Right lobe of liver (tissue), 6 donors: ENCODE data around the gene C1R. TPM values are rescaled to one million over a fixed set of nuclear protein-coding genes. Genes with fewer than 3 reads are reported as not detected.

Source experiments
- ATAC-seq, 4 donors: fragments of 200-7000 bp; cut with Tn5 transposase; one replicate each; pipeline ENCODE4 v1.9.1; 2020; ENCODE audit warnings: mild to moderate bottlenecking in 4 of 4, moderate library complexity in 4 of 4
- DNase-seq, 3 donors: peaks; one replicate each; pipeline ENCODE4 v3.0.0-alpha.2; 2020
- H3K27ac ChIP-seq, 3 donors: fragments of 200-600 bp; one replicate each; pipeline ENCODE4 v1.8.0; 2022
- H3K27me3 ChIP-seq, 2 donors: fragments of 200-600 bp; one replicate each; pipeline ENCODE4 v1.8.0; 2022
- H3K36me3 ChIP-seq, 4 donors: fragments of 200-600 bp; sonication (generic) in 1 of 4; one replicate each; pipeline versions ENCODE4 v1.5.1 to v1.8.0; 2017 to 2022; ENCODE audit warnings: control low read depth in 1 of 4
- H3K4me1 ChIP-seq, 4 donors: fragments of 200-600 bp; sonication (generic) in 1 of 4; one replicate each; pipeline versions ENCODE4 v1.5.1 to v1.8.0; 2017 to 2022; ENCODE audit warnings: control low read depth in 1 of 4
- H3K4me3 ChIP-seq, 3 donors: fragments of 200-600 bp; one replicate each; pipeline ENCODE4 v1.8.0; 2022
- H3K9me3 ChIP-seq, 4 donors: fragments of 200-600 bp; sonication (generic) in 1 of 4; one replicate each; pipeline versions ENCODE4 v1.5.1 to v1.8.0; 2017 to 2022; ENCODE audit warnings: control low read depth in 1 of 4
- POLR2A ChIP-seq: fragments of 450-650 bp; IDR thresholded peaks from one replicate; pipeline ENCODE4 v1.6.1; 2017; ENCODE audit warnings: antibody characterized with exemption, mild to moderate bottlenecking
- WGBS: methylation state at CpG from one replicate; pipeline ENCODE4 v1.1.6; 2018; ENCODE audit warnings: low coverage, low lambda C conversion rate; ENCODE audit not compliant: insufficient coverage; ENCODE audit errors: missing lambda C conversion rate; 5-methylcytosine and 5-hydroxymethylcytosine counted together
- intact Hi-C, 2 donors: fragments of 100-400 bp; cut with DNase I; formaldehyde crosslinking; loops; one replicate each; pipeline versions ENCODE4 v1.11.2 to v1.14.1; 2022
- total RNA-seq, 6 experiments: library from RNA; depleted of rRNA in 2 of 6; stranded (reverse); fragments of >200 nt in 2 of 6; fragmentation: NEBNext Ultra II Directional in 3 of 6; extraction: Animal tissue kit (Norgen Biotek cat#: 25700) in 3 of 6; gene quantifications; one replicate each; pipeline versions ENCODE4 v1.1.0 to v1.2.4, GENCODE V29; 2016 to 2023
- TF ChIP-seq, protein P1 (sequence below), 4 donors: fragments of 200-600 bp in 3 of 4; fragments of 450-650 bp in 1 of 4; IDR thresholded peaks; one replicate each; pipeline versions ENCODE4 v1.5.1 to v1.8.0; 2016 to 2022; ENCODE audit warnings: antibody characterized with exemption in 4 of 4, mild to moderate bottlenecking in 2 of 4
- donor health status: DM: no; HTN: yes; CAD: no.
- donor health status: DM: no; HTN: no; CAD: no.
- donor health status: DM: no; HTN: no; CAD: no.
- donor health status: DM: no; HTN: yes; CAD: no.
- donor health status: DM: no; HTN: yes; CAD: no.

C1R gene
- total RNA-seq, 6 experiments from 2014 or later: 1,157 to 2,557 (median 1,950) TPM

DNA sequence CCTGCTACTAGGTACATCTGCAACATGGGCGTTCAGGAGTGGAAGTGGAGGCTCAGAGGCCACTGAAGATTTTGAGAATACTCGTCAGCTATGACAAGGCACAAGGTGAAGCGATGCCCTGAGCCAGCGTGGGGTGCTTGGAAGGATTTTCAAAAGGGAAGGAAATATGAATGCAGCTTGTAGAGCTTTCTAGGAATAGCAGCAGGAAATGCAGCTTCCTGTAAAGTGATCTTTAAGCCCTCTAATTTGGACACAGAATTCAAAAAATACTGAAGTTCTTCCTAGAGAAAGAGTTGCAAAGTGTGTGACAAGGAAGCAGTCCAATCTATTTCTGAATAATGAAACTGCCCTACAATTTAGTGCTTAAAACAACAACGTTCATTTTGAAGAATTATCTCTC is 44.9 kb downstream of the C1R start:
- H3K9me3 ChIP-seq: no peaks in the 10 kb centered on the region
- WGBS: 47% methylated on average over 5 of the region's 5 CpGs
- TF ChIP-seq, protein P1, sequence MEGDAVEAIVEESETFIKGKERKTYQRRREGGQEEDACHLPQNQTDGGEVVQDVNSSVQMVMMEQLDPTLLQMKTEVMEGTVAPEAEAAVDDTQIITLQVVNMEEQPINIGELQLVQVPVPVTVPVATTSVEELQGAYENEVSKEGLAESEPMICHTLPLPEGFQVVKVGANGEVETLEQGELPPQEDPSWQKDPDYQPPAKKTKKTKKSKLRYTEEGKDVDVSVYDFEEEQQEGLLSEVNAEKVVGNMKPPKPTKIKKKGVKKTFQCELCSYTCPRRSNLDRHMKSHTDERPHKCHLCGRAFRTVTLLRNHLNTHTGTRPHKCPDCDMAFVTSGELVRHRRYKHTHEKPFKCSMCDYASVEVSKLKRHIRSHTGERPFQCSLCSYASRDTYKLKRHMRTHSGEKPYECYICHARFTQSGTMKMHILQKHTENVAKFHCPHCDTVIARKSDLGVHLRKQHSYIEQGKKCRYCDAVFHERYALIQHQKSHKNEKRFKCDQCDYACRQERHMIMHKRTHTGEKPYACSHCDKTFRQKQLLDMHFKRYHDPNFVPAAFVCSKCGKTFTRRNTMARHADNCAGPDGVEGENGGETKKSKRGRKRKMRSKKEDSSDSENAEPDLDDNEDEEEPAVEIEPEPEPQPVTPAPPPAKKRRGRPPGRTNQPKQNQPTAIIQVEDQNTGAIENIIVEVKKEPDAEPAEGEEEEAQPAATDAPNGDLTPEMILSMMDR (IDR thresholded peaks at IDR 0.05): no peak
- no peak for TF ChIP-seq POLR2A
- H3K27ac ChIP-seq: no peak overlapping the region
- H3K4me3 ChIP-seq: no peak overlapping the region
- no peaks in the 10 kb centered on the region for H3K36me3 ChIP-seq
- DNase-seq: no peak
- intact Hi-C loops: no loop called here
- H3K4me1 ChIP-seq: no peaks in the 10 kb centered on the region
- no peaks in the 10 kb centered on the region for H3K27me3 ChIP-seq
- peak in 3 of 4 donors; percentile 41 to 54 (median 50) for ATAC-seq

DNA sequence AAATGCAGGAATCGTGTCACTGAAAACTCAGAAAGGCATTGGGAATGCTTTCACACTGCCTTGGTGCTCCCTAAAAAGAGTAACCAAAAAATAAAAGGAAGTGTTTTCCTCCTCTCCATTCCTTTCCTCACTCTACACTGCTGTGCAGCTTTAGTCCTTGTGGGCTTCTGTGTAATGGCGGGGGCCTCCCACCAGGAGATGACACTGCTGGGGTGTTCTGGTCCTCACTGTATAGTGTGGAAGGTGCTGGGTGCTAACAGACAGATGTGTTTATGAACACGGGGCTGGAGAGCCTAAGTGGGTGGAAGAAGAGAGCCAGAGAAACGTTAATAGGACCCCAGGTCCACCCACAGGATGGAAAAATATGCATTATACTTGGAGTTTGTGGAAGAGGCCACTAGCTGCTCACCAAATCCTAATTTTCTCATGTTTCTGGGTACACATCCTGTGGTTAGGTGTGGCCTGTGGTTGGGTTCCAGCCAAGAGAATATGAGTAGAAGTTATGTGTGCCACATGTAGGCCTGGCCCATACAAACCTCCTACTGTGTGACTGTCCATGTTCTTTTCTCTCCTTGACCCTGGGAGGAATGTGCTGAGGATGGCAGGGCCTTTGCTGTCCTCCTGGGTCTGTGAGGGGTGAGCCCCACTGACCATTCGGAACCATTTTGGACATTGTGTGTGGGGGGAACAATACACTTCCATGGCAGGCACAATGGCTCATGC is 45.7 kb downstream of the C1R start:
- no peak overlapping the region for H3K4me3 ChIP-seq
- H3K9me3 ChIP-seq: no peaks in the 10 kb centered on the region
- H3K36me3 ChIP-seq: no peaks in the 10 kb centered on the region
- whole genome bisulfite sequencing: 82% methylated on average over 5 of the region's 5 CpGs
- H3K27me3 ChIP-seq: no peaks in the 10 kb centered on the region
- ATAC-seq (no peak), DNase-seq (no peak)
- no peak overlapping the region for H3K27ac ChIP-seq
- TF ChIP-seq POLR2A: no peak
- intact Hi-C loops: no loop called here
- no peaks in the 10 kb centered on the region for H3K4me1 ChIP-seq

GRCh38 chr12:7045913-7046312 is 46.3 kb downstream of the C1R start:
- Histone ChIP-seq H3K27ac (no peak overlapping the region), H3K4me1 (no peaks in the 10 kb centered on the region), H3K27me3 (no peaks in the 10 kb centered on the region), H3K9me3 (no peaks in the 10 kb centered on the region), H3K4me3 (no peak overlapping the region), H3K36me3 (no peaks in the 10 kb centered on the region)
- no peak for TF ChIP-seq POLR2A
- TF ChIP-seq, protein P1 (IDR thresholded peaks at IDR 0.05): no peak
- DNase-seq: no peak
- WGBS: 87% methylated on average over 4 of the region's 9 CpGs
- intact Hi-C loops: no loop called here
- ATAC-seq: no peak

- Histone ChIP-seq H3K4me3 (no peak overlapping the region), H3K27ac (no peak overlapping the region), H3K9me3 (no peaks in the 10 kb centered on the region), H3K4me1 (no peaks in the 10 kb centered on the region), H3K36me3 (no peaks in the 10 kb centered on the region), H3K27me3 (no peaks in the 10 kb centered on the region)
- WGBS: 32% methylated on average over 6 of the region's 6 CpGs
- DNase-seq (no peak), ATAC-seq (peak; percentile 79 to 84 (median 83))
- intact Hi-C loops: no loop called here
- TF ChIP-seq, protein P1 (IDR thresholded peaks at IDR 0.05): peak; percentile 38 to 55 (median 54)
- TF ChIP-seq POLR2A: no peak
Measured at GRCh38 chr12:7042842-7043241, 49.4 kb downstream of the C1R start.

- 62% methylated on average over 4 of the region's 10 CpGs for WGBS
- H3K27ac ChIP-seq: no peak overlapping the region
- DNase-seq: no peak
- TF ChIP-seq, protein P1 (IDR thresholded peaks at IDR 0.05): no peak
- no peak for TF ChIP-seq POLR2A
- no peaks in the 10 kb centered on the region for H3K4me1 ChIP-seq
- no peaks in the 10 kb centered on the region for H3K36me3 ChIP-seq
- intact Hi-C loops: no loop called here
- no peak overlapping the region for H3K4me3 ChIP-seq
- no peaks in the 10 kb centered on the region for H3K9me3 ChIP-seq
- H3K27me3 ChIP-seq: no peaks in the 10 kb centered on the region
- ATAC-seq: no peak
Measured at GRCh38 chr12:7039403-7039802, 52.8 kb downstream of the C1R start.
